Mucosa of rectum (tissue), 2 donors: ENCODE results near the gene ATP10B.
A peak's percentile ranks its signal among the peaks of the same experiment; 100 is the strongest.

Experiments used
- H3K27ac ChIP-seq, 2 donors: one replicate each; pipeline ENCODE4 v1.7.0; 2013; ENCODE audit warnings: inconsistent platforms in 2 of 2, low read depth in 2 of 2, low read length in 2 of 2
- H3K27me3 ChIP-seq, 2 donors: one replicate each; pipeline ENCODE4 v1.7.0; 2013; ENCODE audit warnings: low read length in 2 of 2; ENCODE audit not compliant: control insufficient read depth in 2 of 2, insufficient read depth in 2 of 2
- H3K36me3 ChIP-seq, 2 donors: one replicate each; pipeline ENCODE4 v1.7.0; 2013; ENCODE audit warnings: low read length in 2 of 2; ENCODE audit not compliant: control insufficient read depth in 2 of 2, insufficient read depth in 2 of 2
- H3K4me1 ChIP-seq, 2 donors: one replicate each; pipeline ENCODE4 v1.7.0; 2013; ENCODE audit warnings: low read length in 2 of 2, mild to moderate bottlenecking in 1 of 2; ENCODE audit not compliant: control insufficient read depth in 2 of 2, insufficient read depth in 2 of 2
- H3K4me3 ChIP-seq, 2 donors: one replicate each; pipeline ENCODE4 v1.7.0; 2013; ENCODE audit warnings: low read length in 2 of 2
- H3K9ac ChIP-seq, 2 donors: one replicate each; pipeline ENCODE4 v1.7.0; 2013; ENCODE audit warnings: low read length in 2 of 2, low read depth in 1 of 2, mild to moderate bottlenecking in 1 of 2
- H3K9me3 ChIP-seq, 2 donors: one replicate each; pipeline ENCODE4 v1.7.0; 2013; ENCODE audit warnings: low read length in 2 of 2; ENCODE audit not compliant: control insufficient read depth in 2 of 2
- donor health status: healthy.
- donor health status: Normal muscosa, but diverticular disease.

ATP10B gene

DNA sequence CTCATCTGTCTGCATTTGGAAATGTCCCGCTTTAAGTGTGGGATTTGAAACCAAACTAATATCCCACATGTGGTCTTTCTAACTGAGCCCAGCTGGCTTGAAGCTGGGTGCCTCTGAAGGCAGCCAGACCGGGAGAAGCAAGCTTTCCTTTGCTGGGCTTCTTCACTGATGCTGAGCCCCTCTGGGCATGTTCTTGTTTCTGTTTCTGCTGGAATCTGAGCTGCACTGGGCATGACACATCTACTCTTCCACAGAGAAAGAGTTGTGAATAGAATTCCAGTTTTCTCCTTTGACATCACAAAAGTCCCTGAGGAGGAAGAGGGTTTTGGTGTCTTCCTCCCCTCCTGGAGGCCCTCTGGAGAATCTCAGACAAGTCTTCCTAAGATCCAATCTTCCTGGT is 179.5 kb downstream of the ATP10B start:
- Histone ChIP-seq H3K36me3 (peaks cover 32 to 39% of the 10 kb centered on the region in 2 donors), H3K27me3 (no peaks in the 10 kb centered on the region), H3K4me1 (no peaks in the 10 kb centered on the region), H3K4me3 (no peak overlapping the region), H3K9ac (no peak overlapping the region), H3K9me3 (no peaks in the 10 kb centered on the region), H3K27ac (no peak overlapping the region)

- Histone ChIP-seq H3K9ac (no peak overlapping the region), H3K4me3 (no peak overlapping the region), H3K4me1 (no peaks in the 10 kb centered on the region), H3K9me3 (no peaks in the 10 kb centered on the region), H3K27ac (no peak overlapping the region), H3K36me3 (peaks cover 32 to 39% of the 10 kb centered on the region in 2 donors), H3K27me3 (no peaks in the 10 kb centered on the region)
Observed at GRCh38 chr5:160668356-160668755, 183.7 kb downstream of the ATP10B start.

DNA sequence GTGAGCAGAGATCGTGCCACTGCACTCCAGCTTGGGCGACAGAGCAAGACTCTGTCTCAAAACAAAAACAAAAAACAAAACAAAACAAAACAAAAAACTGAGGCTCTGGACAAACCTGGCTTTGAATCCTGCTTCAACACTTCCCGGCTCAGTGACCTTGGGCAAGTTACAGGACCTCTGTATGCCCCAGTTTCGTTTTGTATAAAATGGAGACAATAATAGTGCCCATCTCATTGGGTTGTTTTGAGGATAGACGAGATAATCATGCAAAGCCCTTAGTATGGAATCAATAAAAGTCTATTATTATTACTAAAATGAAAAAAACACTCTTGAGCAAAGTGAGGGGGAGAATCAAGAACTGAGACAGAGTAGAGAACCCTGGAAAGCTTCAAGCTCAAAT is 184.9 kb downstream of the ATP10B start:
- Histone ChIP-seq H3K36me3 (peaks cover 27 to 39% of the 10 kb centered on the region in 2 donors), H3K9me3 (no peaks in the 10 kb centered on the region), H3K4me1 (no peaks in the 10 kb centered on the region), H3K27ac (no peak overlapping the region), H3K4me3 (no peak overlapping the region), H3K27me3 (no peaks in the 10 kb centered on the region), H3K9ac (no peak overlapping the region)

GRCh38 chr5:160665460-160665859 is 186.6 kb downstream of the ATP10B start:
- no peak overlapping the region for H3K9ac ChIP-seq
- H3K9me3 ChIP-seq = no peaks in the 10 kb centered on the region
- H3K4me1 ChIP-seq = no peaks in the 10 kb centered on the region
- no peaks in the 10 kb centered on the region for H3K27me3 ChIP-seq
- peaks cover 25 to 29% of the 10 kb centered on the region in 2 donors for H3K36me3 ChIP-seq
- H3K4me3 ChIP-seq = no peak overlapping the region
- no peak overlapping the region for H3K27ac ChIP-seq

GRCh38 chr5:160660132-160660531 is 191.9 kb downstream of the ATP10B start:
- Histone ChIP-seq H3K9ac (no peak overlapping the region), H3K27me3 (no peaks in the 10 kb centered on the region), H3K4me1 (peaks cover 19 to 38% of the 10 kb centered on the region in 2 donors), H3K36me3 (peaks cover 8 to 12% of the 10 kb centered on the region in 2 donors), H3K4me3 (no peak overlapping the region), H3K9me3 (no peaks in the 10 kb centered on the region), H3K27ac (no peak overlapping the region)

- H3K4me3 ChIP-seq = peak overlapping the region in 1 of 2 donors; percentile 42
- H3K27ac ChIP-seq = peak overlapping the region; percentile 83 to 84
- H3K9me3 ChIP-seq = no peaks in the 10 kb centered on the region
- peak overlapping the region in 1 of 2 donors; percentile 29 for H3K9ac ChIP-seq
- H3K4me1 ChIP-seq = peaks cover 19 to 38% of the 10 kb centered on the region in 2 donors
- no peaks in the 10 kb centered on the region for H3K27me3 ChIP-seq
- H3K36me3 ChIP-seq = peaks cover 0 to 6% of the 10 kb centered on the region in 2 donors
Observed at GRCh38 chr5:160657622-160658458, 194.2 kb downstream of the ATP10B start.

DNA sequence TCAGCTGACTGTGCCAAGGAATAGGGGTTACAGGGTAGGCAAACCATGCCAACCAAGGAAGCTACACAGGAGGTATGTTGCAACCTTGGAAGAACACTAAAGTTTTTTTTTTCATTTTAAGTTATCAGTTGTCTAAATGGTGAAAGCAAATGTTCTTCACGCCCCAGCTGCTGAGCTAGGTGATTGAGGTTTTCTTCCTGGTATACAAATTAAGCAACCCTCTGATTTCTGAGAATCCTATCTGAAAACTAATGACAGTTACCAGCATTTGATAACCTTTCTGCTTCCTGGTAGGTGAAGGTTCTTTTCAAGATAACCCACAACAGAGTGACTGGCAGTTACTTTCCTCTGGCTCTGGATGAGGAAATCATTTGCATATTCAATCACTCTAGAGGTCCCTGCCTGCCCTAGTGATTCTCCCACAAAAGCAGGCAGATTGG is 194.9 kb downstream of the ATP10B start:
- H3K4me3 ChIP-seq = peak overlapping the region in 1 of 2 donors; percentile 20
- H3K27ac ChIP-seq = peak overlapping the region; percentile 83 to 84
- H3K36me3 ChIP-seq = peaks cover under 1 to 6% of the 10 kb centered on the region in 2 donors
- no peaks in the 10 kb centered on the region for H3K9me3 ChIP-seq
- peak overlapping the region in 1 of 2 donors; percentile 29 for H3K9ac ChIP-seq
- peaks cover 19 to 38% of the 10 kb centered on the region in 2 donors for H3K4me1 ChIP-seq
- no peaks in the 10 kb centered on the region for H3K27me3 ChIP-seq

DNA sequence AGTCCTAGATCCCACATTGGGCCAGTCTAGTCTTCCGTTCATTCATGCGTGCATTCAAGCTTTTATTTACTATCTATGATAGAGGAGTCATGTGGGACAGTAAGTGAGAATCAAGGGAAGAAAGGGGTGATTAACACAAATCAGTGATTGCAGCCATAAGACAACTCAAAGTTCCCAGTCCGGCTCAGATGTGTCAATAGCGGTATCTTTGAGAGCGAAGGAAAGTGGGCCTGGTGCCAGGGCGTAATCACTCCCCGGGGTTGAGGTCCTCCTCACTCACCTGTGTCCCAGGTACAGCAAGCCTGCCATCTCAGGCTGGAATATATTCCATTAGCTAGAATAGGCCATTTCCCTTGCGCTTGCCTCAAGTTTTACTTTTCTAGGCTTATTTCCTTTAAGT is 196.3 kb downstream of the ATP10B start:
- Histone ChIP-seq H3K4me1 (peaks cover 20 to 40% of the 10 kb centered on the region in 2 donors), H3K27ac (peak overlapping the region; percentile 52 to 70), H3K9me3 (no peaks in the 10 kb centered on the region), H3K27me3 (no peaks in the 10 kb centered on the region), H3K9ac (no peak overlapping the region), H3K4me3 (no peak overlapping the region), H3K36me3 (peaks cover 10 to 13% of the 10 kb centered on the region in 2 donors)

- Histone ChIP-seq H3K27ac (no peak overlapping the region), H3K9ac (no peak overlapping the region), H3K36me3 (peaks cover 21 to 24% of the 10 kb centered on the region in 2 donors)
Observed at GRCh38 chr5:160651692-160652645, 200.0 kb downstream of the ATP10B start.

GRCh38 chr5:160649304-160649703 is 202.7 kb downstream of the ATP10B start:
- H3K4me1 ChIP-seq = peaks cover 2 to 5% of the 10 kb centered on the region in 2 donors
- no peak overlapping the region for H3K27ac ChIP-seq
- no peak overlapping the region for H3K4me3 ChIP-seq
- H3K36me3 ChIP-seq = peaks cover 34 to 41% of the 10 kb centered on the region in 2 donors
- H3K27me3 ChIP-seq = no peaks in the 10 kb centered on the region
- no peak overlapping the region for H3K9ac ChIP-seq
- H3K9me3 ChIP-seq = no peaks in the 10 kb centered on the region

More at GRCh38 chr5:160651692-160652645, 200.0 kb downstream of the ATP10B start:
- no peaks in the 10 kb centered on the region for H3K9me3 ChIP-seq
- no peak overlapping the region for H3K4me3 ChIP-seq
- H3K4me1 ChIP-seq = peaks cover 16 to 20% of the 10 kb centered on the region in 2 donors
- no peaks in the 10 kb centered on the region for H3K27me3 ChIP-seq
